NCI-H460 (cell line): ENCODE results near the gene PLA2R1. TPM values are rescaled to one million over a fixed set of nuclear protein-coding genes. Genes with fewer than 3 reads are reported as not detected.
"Not testable (repeated sequence)": the region's sequence is repeated elsewhere in the genome, so short reads cannot be mapped to it uniquely, and the experiment has no call there.

ENCODE experiments used
- DNase-seq: peaks from one replicate; pipeline ENCODE4 v3.0.0-alpha.2; 2016; ENCODE audit warnings: low read depth; ENCODE audit errors: extremely low read depth
- total RNA-seq: library from RNA; depleted of rRNA; stranded (reverse); fragments of >200 nt; shearing (Covaris generic); gene quantifications from 2 replicates; pipeline ENCODE4 v1.2.3, GENCODE V29; 2014

The PLA2R1 gene
- total RNA-seq, 1 experiment from 2014 or later: 22.8 TPM

DNA sequence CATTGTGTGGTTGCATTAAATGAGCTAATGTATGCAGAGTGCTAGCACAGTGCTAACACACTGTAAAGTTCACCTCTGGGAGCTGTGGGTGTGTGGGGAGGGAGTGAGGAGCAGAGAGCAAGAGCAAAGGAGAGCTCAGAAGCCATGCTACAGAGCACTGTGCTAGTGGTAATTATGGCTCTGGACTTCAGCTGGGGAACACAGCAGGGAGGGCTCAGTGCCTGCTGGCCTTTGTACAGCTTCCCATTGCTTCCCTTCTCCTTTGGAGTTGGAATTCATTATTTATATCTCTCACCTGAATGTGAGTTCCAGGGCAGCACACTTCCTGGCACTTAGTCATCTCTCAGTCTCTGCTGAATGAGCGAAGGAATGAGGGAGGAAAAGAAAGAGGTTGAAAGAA is 2.5 kb upstream of the PLA2R1 start:
- no peak for DNase-seq

DNA sequence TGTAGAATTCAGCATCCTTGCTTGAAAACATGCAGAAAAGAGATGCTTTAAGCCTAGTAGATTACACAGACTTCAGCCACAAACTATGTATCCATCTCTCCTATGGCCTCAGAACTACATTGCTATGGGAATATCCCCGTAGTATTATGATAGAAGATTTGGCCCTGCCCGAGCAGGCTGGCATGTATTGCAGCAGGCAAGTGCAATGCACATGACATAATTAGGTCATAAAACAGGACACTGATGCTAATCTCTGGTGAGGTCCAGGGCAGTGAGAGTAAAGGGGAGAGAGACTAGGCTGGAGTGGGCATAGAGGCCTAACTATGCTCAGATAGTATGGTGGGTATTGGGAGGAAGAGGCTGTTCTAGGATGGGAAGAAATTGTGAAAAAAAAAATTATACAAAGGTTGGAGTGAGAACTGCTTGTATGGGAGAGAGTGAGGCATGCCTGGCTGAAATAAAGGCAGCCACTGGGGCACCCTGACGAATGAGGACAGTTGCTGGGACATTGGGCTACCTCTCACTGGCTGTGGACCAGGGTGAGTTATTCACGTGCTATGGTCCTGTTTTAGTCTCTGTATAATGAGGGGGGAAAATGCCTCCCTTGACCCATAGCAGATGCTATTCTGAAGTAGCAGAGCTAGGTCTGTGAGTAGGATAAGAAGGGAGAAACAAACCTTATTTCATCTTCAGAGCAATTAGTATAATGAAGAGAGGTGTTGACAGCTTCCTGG is 1.6 kb upstream of the PLA2R1 start:
- no peak for DNase-seq

DNA sequence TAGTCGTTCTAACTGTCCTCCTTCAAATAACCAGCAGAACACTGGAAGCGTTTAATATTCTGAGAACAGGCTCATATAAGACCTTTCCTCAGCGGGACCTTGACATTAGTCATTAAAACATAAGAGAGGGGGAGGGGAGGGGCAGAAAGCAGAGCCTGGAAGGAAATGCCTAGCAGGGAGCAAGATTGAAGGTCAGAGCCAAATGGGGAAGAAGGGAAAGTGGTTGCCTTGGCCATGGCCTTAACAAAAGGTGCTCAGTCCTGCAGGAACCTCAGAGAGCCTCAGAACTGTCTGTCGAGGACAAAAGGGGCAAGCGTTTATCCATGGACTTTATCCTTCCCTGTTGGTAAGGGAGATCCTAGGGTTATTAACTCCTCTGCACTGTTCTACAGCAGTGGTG is 856 bp upstream of the PLA2R1 start:
- DNase-seq: no peak

DNA sequence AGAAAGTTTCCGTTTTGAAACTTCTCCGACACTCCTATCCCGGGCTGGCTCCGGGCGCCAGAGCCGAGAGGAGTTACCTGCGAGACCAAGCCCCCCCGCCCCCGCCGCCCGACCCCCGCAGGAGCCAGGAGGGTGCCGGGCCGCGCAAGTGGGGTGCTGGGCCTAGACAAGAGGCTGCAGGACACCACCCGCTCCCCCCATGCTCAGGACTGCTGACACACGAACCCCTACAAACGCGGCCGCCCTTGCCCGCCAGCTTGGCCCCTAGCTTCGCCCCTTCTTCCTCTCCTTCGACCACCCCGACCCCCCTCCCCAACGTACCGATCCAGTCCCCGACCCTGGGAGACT is 497 bp downstream of the PLA2R1 start:
- no peak for DNase-seq

DNA sequence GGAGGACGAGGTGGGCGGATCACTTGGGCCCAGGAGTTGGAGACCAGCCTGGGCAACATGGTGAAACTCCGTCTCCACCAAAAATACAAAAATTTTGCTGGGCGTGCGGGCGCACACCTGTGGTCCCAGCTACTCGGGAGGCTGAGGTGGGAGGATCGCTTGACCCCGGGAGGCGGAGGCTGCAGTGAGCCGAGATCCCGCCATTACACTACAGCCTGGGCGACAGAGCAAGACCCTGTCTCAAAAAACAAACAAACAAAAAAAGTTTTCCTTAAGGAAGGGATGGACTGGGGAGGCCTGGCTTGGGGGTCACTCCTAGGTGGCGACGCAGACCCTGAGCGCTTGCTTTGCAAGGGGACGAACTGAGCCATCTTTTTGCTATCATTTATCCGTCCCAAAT is 882 bp downstream of the PLA2R1 start:
- DNase-seq: no peak

DNA sequence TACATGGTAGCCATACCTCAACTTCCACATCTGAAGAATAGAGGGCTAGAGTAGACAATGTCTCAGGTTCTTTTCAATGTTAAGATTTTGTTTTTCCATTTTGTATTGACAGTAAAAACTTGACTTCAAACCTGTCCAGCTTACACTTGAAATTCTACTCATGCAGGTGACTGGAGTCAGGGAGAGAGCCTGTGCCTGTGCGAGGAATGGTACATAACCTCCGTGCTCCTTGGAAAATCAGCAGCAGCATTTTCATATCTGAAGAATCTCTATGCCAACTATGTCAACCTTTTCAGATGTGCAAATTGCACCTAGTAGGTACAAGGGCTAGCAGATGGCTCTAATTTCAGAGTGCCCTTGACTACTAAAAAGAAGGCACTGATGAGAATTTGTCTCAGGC is 2.1 kb downstream of the PLA2R1 start:
- no peak for DNase-seq

DNA sequence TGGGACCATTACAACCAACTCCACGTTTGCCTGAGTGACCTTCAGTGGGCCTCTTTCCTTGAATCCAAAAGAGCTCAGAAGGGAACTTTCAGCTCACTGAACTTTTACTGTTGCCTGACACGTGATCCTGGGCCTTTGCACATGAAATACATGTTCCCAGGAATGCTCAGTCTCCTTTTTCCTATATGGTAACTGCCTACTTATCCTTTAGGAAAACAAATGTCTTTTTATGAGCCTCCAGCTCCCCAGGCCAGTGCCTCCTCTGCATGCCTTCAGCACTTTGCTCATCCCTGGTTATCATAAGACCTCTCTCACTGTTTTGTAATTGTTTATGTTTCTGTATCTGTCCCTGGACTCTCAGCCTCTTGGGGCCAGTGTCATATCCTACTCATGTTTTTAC is 5.1 kb downstream of the PLA2R1 start:
- DNase-seq: no peak

DNA sequence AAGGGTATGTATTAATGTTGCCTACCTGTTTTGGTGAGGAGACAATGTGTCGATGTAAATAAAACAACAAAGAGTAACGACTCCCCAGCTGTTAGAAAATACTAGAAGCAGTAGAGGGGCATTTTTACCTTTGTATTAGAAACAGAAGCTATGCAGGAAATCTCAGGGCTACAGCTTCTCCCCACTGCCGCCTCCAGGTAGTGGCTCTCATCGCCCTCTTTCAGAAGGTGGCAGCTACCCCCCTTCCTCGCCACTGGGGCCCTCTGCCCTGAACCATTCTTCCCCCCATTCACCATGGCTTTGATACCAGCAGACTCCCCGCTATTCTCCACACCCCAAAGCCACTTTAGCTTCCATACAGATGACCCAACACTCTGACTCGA is 6.7 kb downstream of the PLA2R1 start:
- no peak for DNase-seq

DNA sequence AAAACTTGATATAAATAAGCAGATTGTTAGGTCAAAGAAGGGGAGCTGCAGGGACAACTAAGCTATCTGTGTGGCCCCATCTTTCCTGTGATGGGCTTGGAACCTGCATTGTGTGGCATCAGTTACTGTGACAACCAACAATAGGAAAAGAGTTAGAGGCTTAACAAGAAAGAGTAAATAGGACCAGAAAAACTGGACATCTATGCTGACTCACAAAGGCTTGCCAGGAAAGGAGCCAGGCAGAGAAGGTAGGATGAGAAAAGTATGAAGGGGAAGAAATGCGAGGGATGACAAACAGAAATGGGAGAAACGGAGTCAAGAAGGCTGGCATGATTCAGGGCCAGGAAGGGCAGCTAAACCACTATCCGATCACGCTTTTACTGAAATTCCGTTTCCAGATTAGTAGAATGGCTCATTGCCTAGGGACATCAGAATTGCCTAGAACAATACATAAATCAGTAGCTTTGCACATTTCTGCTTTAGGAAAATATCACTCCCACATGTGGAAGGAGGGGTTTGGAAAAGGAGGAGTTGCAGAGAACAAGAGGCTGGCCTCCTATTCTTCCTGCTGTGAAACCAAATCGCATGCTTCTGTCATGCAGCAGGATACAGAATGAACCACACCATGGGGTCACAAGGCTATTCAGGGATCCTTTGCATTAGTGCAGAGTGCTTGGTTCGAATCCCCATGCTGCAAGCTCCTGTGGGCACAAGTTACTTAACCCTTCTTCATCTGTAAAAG is 7.3 kb downstream of the PLA2R1 start:
- DNase-seq: no peak

DNA sequence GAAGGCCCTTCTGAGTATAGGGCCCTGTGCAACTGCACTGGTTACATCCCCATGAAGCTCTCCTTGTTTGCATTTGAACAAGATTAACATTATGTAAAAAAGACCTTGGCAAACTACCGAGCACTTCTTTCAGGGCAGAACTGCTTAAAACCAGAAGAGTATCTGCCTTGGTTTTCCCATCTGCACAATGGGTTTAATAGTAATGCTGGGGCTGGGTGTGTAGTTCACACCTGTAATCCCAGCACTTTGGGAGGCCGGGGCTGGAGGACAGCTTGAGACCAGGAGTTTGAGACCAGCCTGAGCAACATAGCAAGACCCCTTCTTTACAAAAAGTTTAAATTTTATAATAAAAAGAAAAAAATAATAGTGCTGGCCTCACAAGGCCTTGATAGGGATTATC is 8.5 kb downstream of the PLA2R1 start:
- no peak for DNase-seq

DNA sequence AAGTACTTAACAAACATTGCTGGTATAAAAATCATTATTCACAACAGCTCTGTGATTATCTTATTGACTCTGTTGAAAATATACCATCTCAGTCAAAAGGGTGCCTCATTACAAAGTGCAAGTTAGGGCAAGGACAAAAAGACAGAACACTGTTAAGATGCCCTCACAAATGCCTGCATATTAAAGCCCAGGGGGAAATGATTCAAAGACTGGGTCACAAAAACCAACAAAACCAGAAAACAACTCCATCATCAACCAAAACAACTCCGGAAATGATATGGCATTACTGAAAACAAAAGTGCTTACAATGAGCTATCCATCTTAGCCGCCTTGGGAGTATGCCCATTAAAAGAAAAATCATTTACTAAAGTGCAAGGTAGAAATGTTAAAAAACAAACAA is 9.9 kb downstream of the PLA2R1 start:
- DNase-seq: no peak

DNA sequence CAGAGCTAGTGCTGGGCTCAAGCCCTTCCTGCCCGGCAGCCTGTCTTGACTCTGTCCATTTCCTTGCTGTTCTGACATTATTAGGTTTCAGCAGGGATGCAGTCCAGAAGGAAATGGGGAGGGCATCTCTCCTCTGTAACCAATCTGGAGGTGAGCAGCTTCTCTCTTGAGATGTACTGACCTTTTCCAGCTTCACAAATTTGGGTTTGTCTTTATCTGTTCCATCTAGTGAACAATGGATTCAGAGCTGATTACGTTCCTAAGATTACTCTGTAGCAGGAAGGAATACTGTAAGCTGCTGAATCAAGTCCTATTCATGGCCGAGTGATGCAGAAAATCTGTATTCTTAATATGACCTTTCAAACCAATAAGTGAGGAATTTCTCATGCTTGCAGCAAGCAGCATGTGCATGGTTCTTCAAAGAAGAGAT is 11.0 kb downstream of the PLA2R1 start:
- DNase-seq: peak; percentile 70

DNA sequence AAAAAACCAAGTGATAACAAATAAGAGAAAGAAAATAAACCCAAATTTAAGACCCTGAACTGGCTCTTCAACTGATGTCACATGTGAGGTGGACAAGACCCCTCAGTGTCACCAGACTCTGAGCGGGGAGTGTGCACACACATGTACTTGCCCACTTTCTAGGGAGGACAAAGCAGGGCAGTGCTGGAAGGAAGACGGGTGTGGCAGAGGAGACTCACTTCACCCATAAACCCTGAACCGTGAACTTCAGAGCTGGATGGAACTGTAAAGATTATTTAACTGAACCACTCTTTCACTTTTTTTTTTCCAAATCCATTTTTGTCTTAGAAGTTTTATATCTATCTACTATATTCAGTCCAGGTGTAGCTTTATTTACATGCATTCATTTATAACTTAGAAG is 12.3 kb downstream of the PLA2R1 start:
- DNase-seq: no peak

DNA sequence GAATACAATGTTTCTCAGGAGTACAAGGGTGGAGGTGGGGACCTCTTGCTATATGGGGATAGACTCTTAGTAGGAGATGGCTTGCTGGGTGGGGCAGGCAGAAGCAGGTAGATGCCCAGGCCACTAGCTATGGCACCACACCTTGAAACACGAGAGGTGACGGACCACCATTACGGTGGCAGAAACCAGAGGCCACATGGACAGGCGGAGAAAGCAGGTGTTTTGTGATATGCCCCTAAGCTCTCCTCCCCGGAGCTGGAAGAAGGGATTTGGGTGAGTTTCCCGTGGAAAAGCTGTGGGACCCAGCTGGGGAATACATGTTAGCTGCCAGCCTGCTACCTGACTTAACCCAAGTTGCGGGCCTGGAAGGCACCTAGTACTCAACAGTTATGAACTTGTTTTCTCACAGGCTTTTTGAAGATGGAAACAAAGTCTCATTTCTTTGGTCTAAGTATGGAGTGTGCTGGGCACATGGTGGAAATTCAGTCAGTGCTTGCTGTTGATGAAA is 16.7 kb downstream of the PLA2R1 start:
- no peak for DNase-seq

DNA sequence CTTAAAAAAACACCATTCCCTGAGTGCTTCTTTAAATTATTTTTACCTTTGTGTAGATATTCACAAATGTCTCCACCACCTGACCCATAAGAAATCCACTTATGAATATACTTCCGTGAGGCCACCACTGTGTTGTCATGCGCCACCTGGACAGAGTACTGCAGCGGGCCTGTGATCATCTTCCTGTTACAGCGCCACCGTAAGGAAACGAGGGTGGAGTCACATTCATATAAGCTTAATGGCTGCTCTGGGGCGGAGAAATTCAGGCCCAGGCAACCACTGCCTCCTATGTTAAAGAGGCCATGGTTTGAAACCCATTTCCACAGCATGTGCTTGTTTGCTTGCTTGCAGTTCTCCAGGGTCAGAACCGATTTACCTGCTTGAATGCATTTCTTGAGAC is 17.7 kb downstream of the PLA2R1 start:
- no peak for DNase-seq

DNA sequence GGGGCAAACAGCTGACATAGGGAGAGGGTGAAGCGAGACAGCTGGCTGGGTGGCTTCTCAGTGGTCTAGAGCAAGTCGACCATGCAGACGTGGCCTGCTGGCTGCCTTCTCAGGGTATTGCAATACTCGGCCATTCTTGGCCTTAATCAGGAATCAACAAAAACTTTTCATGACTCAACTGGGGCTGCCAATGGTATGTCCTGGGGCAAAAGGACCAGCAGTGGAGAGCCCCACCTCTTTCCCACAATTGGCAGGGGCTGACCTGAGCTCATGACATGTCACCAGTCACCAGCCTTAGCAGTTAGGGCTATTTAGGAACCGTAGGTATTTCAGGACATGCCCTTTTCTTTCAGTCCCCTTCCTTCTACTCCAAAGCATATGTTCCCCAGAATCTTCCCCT is 19.1 kb downstream of the PLA2R1 start:
- DNase-seq: no peak

DNA sequence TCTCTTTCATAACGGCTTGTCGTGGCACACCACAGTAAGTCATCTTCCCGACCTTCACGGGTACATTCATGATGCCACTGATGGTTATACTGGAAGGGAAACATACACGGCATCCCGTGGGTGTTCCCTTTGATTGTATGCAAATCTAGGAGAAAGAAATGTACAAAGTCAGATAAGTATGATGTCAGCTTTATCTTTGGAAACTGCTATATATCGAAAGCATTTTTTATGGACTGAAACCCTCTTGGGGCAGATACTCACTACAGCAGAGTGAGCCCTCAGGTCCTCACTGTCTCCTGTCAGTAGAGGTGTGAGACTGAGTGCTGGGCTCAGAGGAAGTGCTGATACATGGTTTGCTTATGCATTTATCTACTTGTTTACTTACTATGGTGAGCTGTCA is 20.4 kb downstream of the PLA2R1 start:
- DNase-seq: no peak

DNA sequence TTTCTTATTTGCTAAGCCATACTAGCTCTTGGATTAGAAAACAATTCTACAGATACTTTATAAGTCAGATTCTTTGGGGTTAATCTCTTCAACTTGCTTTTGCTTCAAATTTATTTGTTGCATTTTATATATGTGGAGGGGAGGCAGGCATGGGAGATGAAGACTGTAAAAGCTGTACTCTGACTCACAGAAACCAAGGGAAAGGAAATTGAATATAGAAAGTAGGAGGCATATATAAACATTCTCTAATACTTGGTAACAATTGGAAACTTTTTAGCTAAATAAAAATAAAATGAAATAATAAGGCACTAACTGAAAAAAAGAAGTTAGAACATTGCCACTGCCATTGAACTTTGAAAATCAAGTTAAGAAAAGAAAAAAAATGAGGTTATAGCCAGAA is 21.3 kb downstream of the PLA2R1 start:
- DNase-seq: no peak

DNA sequence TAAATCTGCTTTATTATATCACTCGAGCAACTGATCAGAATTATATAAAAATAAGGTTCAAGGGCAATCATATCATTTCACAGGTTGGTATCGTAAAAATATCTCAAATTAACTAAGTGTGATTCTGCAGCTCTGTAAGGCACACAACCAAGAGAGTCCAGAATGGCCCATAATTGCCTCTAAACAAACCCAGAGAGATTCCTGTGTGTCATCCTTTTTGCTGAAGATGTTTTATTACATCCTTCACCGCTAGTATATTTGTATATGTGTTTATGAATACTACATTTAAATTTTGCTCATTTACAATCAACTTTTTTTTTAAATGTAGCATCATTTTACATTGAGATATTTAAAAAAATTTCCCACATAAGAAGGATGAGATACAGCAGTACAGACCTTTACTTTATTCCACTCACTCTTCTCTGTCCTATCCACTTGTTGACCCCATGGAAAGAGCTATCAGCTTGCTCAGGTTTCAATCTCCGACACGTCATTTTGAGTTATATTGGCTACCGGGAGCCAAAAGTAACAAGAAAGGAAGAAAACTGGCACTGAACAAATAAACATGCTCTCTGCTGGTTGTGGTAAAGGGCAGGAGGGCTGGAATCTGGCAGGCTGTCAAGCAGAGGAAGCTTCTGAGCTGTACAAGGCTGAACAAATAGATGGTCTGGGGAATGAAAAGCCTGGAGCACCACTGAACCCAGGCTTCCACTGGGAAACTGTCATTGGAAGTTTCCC is 23.1 kb downstream of the PLA2R1 start:
- DNase-seq: peak; percentile 81

DNA sequence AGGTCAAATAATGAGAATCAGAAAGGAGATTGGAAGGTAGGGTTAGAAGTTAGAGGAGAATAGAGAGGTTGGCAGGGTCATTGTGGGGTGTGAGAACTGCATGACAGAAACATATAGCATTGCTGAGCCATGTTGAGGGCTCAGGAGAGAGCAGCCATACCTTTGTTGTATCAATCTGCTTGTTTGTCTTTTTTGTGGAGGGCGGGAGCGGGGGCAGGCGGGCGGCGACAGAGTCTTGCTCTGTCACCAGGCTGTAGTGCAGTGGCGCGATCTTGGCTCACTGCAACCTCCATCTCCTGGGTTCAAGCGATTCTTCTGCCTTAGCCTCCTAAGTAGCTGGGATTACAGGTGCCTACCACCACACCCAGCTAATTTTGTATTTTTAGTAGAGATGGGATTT is 23.8 kb downstream of the PLA2R1 start:
- not testable (repeated sequence) for DNase-seq

DNA sequence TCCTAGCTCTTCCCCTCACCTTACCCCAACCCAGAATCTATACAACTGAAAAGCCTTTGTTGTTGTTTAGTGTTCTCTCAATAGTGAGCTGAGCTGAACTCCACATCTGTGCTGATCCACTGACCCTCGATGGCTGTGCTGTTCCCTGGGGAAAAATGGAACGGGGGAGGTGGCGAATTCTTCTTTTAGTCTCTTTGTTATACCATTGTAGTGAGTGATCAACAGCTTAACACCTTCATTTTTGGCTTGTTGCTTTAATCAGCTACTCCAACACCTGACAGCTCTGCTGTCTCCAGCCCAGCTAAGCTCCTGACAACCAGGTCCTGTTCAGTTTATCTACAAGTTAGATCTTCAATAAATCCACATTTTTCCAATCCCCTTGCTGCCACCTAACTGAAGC is 25.7 kb downstream of the PLA2R1 start:
- DNase-seq: no peak

DNA sequence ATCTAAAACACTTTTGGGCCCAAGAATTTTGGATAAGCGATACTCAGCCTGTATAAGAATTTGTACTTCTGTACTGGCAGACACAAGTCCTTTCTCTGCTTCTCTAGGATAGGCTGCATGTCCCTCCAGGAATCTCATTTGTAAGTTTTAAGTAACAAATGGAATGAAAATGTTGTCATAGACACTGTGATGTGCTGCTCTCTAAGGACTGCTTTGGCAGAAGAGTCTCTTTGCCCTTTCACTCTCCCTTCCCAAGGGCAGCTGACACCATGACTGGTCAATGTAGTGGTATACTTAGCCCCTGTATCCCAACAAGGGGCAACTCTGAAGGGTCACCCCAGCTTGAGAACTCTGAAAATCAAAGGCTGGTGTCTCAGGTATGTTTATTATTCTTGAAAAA is 27.3 kb downstream of the PLA2R1 start:
- DNase-seq: no peak
